Activated T-cell treated with anti-CD3 and anti-CD28 coated beads, Interleukin-2, amount 50 U/mL, for 48 hours (primary cell): Measurements from ENCODE around the gene KIAA1755.

Source experiments
- DNase-seq, 2 experiments: peaks; one replicate each; pipeline ENCODE4 v3.0.0-alpha.2; 2020

The KIAA1755 gene

GRCh38 chr20:38202153-38202981, 58.2 kb downstream of the KIAA1755 start:
- DNase-seq, result no peak

- no peak for DNase-seq
These were observed 59.2 kb downstream of the KIAA1755 start for GRCh38 chr20:38201356-38201755.

- no peak for DNase-seq
These were observed 59.9 kb downstream of the KIAA1755 start for GRCh38 chr20:38200646-38201045.

GRCh38 chr20:38199501-38200390, 60.8 kb downstream of the KIAA1755 start:
- no peak for DNase-seq

- no peak for DNase-seq
These were observed 62.2 kb downstream of the KIAA1755 start for GRCh38 chr20:38198238-38198861.

- no peak for DNase-seq
These were observed 62.9 kb downstream of the KIAA1755 start for GRCh38 chr20:38197619-38198018.

- DNase-seq, result no peak
These were observed 63.3 kb downstream of the KIAA1755 start for GRCh38 chr20:38197217-38197616.

GRCh38 chr20:38196592-38196991, 63.9 kb downstream of the KIAA1755 start:
- no peak for DNase-seq

- DNase-seq, result no peak
These were observed 64.5 kb downstream of the KIAA1755 start for GRCh38 chr20:38196076-38196475.

GRCh38 chr20:38195521-38195920, 65.0 kb downstream of the KIAA1755 start:
- no peak for DNase-seq

GRCh38 chr20:38194971-38195504, 65.5 kb downstream of the KIAA1755 start:
- no peak for DNase-seq

- no peak for DNase-seq
These were observed 66.9 kb downstream of the KIAA1755 start for GRCh38 chr20:38193586-38194105.

GRCh38 chr20:38192323-38192885, 68.1 kb downstream of the KIAA1755 start:
- no peak for DNase-seq

GRCh38 chr20:38191654-38192053, 68.9 kb downstream of the KIAA1755 start:
- DNase-seq, result no peak

GRCh38 chr20:38190936-38191371, 69.6 kb downstream of the KIAA1755 start:
- DNase-seq, result no peak

GRCh38 chr20:38190166-38190565, 70.4 kb downstream of the KIAA1755 start:
- DNase-seq, result no peak

GRCh38 chr20:38187517-38187916, 73.0 kb downstream of the KIAA1755 start:
- DNase-seq, result no peak

- DNase-seq, result no peak
These were observed 73.7 kb downstream of the KIAA1755 start for GRCh38 chr20:38186788-38187221.

- DNase-seq, result no peak
These were observed 76.4 kb downstream of the KIAA1755 start for GRCh38 chr20:38184101-38184500.

GRCh38 chr20:38181971-38182370, 78.6 kb downstream of the KIAA1755 start:
- no peak for DNase-seq

GRCh38 chr20:38181207-38181801, 79.2 kb downstream of the KIAA1755 start:
- DNase-seq, result no peak

GRCh38 chr20:38180781-38181180, 79.8 kb downstream of the KIAA1755 start:
- DNase-seq, result no peak
